Measurements from ENCODE around the gene HUWE1.
A peak's percentile ranks its signal among the peaks of the same experiment; 100 is the strongest.

The HUWE1 gene

GRCh38 chrX:53494436-53494835 is 192.1 kb downstream of the HUWE1 start:
- H3K27me3 ChIP-seq (replicated peaks; ENCODE audit: control insufficient read depth, insufficient read depth, low read length), result peaks cover 28% of the 10 kb centered on the region
- H3K36me3 ChIP-seq (ENCODE audit: control insufficient read depth, insufficient read depth, low read length, severe bottlenecking), result no peaks in the 10 kb centered on the region
- no peak overlapping the region for H3K9ac ChIP-seq (ENCODE audit: low read length)
- H3K9me3 ChIP-seq (ENCODE audit: control insufficient read depth, low read length), result no peaks in the 10 kb centered on the region
- DNase-seq (ENCODE audit: low read depth), result peak; percentile 57
- H3K4me1 ChIP-seq (ENCODE audit: control insufficient read depth, insufficient read depth, low read length), result peaks cover 5% of the 10 kb centered on the region
- no peak overlapping the region for H3K4me3 ChIP-seq (ENCODE audit: low read length)

- no peaks in the 10 kb centered on the region for H3K4me1 ChIP-seq (ENCODE audit: control insufficient read depth, insufficient read depth, low read length)
- H3K9me3 ChIP-seq (ENCODE audit: control insufficient read depth, low read length), result no peaks in the 10 kb centered on the region
- DNase-seq (ENCODE audit: low read depth), result no peak
- peaks cover 42% of the 10 kb centered on the region for H3K27me3 ChIP-seq (replicated peaks; ENCODE audit: control insufficient read depth, insufficient read depth, low read length)
- H3K9ac ChIP-seq (ENCODE audit: low read length), result no peak overlapping the region
- no peak overlapping the region for H3K4me3 ChIP-seq (ENCODE audit: low read length)
- H3K36me3 ChIP-seq (ENCODE audit: control insufficient read depth, insufficient read depth, low read length, severe bottlenecking), result no peaks in the 10 kb centered on the region
Observed at GRCh38 chrX:53486285-53486684, 200.2 kb downstream of the HUWE1 start.

GRCh38 chrX:53483838-53484405 is 202.6 kb downstream of the HUWE1 start:
- Histone ChIP-seq H3K9me3 (ENCODE audit: control insufficient read depth, low read length) (no peaks in the 10 kb centered on the region), H3K4me3 (ENCODE audit: low read length) (no peak overlapping the region), H3K27me3 (replicated peaks; ENCODE audit: control insufficient read depth, insufficient read depth, low read length) (peaks cover 41% of the 10 kb centered on the region), H3K9ac (ENCODE audit: low read length) (no peak overlapping the region), H3K36me3 (ENCODE audit: control insufficient read depth, insufficient read depth, low read length, severe bottlenecking) (no peaks in the 10 kb centered on the region), H3K4me1 (ENCODE audit: control insufficient read depth, insufficient read depth, low read length) (no peaks in the 10 kb centered on the region)
- DNase-seq (ENCODE audit: low read depth), result peak; percentile 53

GRCh38 chrX:53483416-53483815 is 203.1 kb downstream of the HUWE1 start:
- H3K9me3 ChIP-seq (ENCODE audit: control insufficient read depth, low read length), result no peaks in the 10 kb centered on the region
- no peaks in the 10 kb centered on the region for H3K4me1 ChIP-seq (ENCODE audit: control insufficient read depth, insufficient read depth, low read length)
- H3K27me3 ChIP-seq (replicated peaks; ENCODE audit: control insufficient read depth, insufficient read depth, low read length), result peaks cover 38% of the 10 kb centered on the region
- H3K36me3 ChIP-seq (ENCODE audit: control insufficient read depth, insufficient read depth, low read length, severe bottlenecking), result no peaks in the 10 kb centered on the region
- H3K9ac ChIP-seq (ENCODE audit: low read length), result no peak overlapping the region
- H3K4me3 ChIP-seq (ENCODE audit: low read length), result no peak overlapping the region
- no peak for DNase-seq (ENCODE audit: low read depth)

All from adipocyte (in vitro differentiated cells).